Duodenal mucosa (tissue), 2 donors: ENCODE data around the gene BMP2K.

Source experiments
- H3K27ac ChIP-seq: one replicate; pipeline ENCODE4 v1.7.0; 2013; ENCODE audit warnings: low read depth, low read length
- H3K27me3 ChIP-seq, 2 donors: one replicate each; pipeline ENCODE4 v1.7.0; 2013; ENCODE audit warnings: low read length in 2 of 2, control low read depth in 1 of 2; ENCODE audit not compliant: insufficient read depth in 2 of 2, control insufficient read depth in 1 of 2
- H3K36me3 ChIP-seq, 2 donors: one replicate each; pipeline ENCODE4 v1.7.0; 2013; ENCODE audit warnings: low read length in 2 of 2, control low read depth in 1 of 2; ENCODE audit not compliant: insufficient read depth in 2 of 2, control insufficient read depth in 1 of 2
- H3K4me1 ChIP-seq, 2 donors: one replicate each; pipeline ENCODE4 v1.7.0; 2013; ENCODE audit warnings: low read length in 2 of 2, control low read depth in 1 of 2; ENCODE audit not compliant: insufficient read depth in 2 of 2, control insufficient read depth in 1 of 2
- H3K4me3 ChIP-seq, 2 donors: one replicate each; pipeline ENCODE4 v1.7.0; 2013; ENCODE audit warnings: low read length in 2 of 2, low read depth in 1 of 2
- H3K9ac ChIP-seq, 2 donors: one replicate each; pipeline ENCODE4 v1.7.0; 2013; ENCODE audit warnings: low read length in 2 of 2, low read depth in 1 of 2
- H3K9me3 ChIP-seq, 2 donors: one replicate each; pipeline ENCODE4 v1.7.0; 2013; ENCODE audit warnings: low read length in 2 of 2, control low read depth in 1 of 2; ENCODE audit not compliant: control insufficient read depth in 1 of 2

BMP2K gene

DNA sequence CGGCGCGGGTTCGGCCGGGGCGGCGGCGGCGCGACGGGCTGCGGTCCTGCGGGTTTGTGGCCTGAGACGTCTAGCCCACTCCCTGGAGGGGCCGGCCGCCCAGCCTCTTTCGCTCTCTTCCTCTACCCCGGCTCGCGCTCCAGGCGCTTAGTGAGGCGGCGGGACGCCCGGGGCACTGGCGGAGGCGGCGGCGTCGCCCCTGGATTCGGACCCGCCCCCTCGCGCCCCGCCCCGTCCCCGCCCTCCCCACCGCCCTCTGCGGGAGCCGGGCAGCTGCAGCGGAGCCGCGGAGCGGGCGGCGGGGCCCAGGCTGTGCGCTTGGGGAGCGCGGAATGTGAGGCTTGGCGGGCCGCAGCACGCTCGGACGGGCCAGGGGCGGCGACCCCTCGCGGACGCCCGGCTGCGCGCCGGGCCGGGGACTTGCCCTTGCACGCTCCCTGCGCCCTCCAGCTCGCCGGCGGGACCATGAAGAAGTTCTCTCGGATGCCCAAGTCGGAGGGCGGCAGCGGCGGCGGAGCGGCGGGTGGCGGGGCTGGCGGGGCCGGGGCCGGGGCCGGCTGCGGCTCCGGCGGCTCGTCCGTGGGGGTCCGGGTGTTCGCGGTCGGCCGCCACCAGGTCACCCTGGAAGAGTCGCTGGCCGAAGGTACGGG lies at the start of gene BMP2K:
Gene BMP2K, plus strand, starts transcription at position 272 of the 650 bp plus-strand sequence. Its CDS starts 194 bp downstream, at position 466.
- H3K4me1 ChIP-seq, result peaks cover 3 to 9% of the 10 kb centered on the region in 2 donors
- no peaks in the 10 kb centered on the region for H3K36me3 ChIP-seq
- peak within 1 kb of the TSS; percentile 94 for H3K27ac ChIP-seq
- H3K27me3 ChIP-seq, result no peaks in the 10 kb centered on the region
- H3K9ac ChIP-seq, result peak within 1 kb of the TSS; percentile 95 to 100
- peak within 1 kb of the TSS; percentile 95 to 98 for H3K4me3 ChIP-seq
- no peaks in the 10 kb centered on the region for H3K9me3 ChIP-seq

- Histone ChIP-seq H3K4me3 (no peak overlapping the region), H3K9ac (no peak overlapping the region), H3K36me3 (no peaks in the 10 kb centered on the region), H3K27me3 (no peaks in the 10 kb centered on the region), H3K9me3 (no peaks in the 10 kb centered on the region), H3K4me1 (peaks cover 0 to 3% of the 10 kb centered on the region in 2 donors), H3K27ac (no peak overlapping the region)
Observed at GRCh38 chr4:78726546-78726945, 49.6 kb upstream of the BMP2K start.

DNA sequence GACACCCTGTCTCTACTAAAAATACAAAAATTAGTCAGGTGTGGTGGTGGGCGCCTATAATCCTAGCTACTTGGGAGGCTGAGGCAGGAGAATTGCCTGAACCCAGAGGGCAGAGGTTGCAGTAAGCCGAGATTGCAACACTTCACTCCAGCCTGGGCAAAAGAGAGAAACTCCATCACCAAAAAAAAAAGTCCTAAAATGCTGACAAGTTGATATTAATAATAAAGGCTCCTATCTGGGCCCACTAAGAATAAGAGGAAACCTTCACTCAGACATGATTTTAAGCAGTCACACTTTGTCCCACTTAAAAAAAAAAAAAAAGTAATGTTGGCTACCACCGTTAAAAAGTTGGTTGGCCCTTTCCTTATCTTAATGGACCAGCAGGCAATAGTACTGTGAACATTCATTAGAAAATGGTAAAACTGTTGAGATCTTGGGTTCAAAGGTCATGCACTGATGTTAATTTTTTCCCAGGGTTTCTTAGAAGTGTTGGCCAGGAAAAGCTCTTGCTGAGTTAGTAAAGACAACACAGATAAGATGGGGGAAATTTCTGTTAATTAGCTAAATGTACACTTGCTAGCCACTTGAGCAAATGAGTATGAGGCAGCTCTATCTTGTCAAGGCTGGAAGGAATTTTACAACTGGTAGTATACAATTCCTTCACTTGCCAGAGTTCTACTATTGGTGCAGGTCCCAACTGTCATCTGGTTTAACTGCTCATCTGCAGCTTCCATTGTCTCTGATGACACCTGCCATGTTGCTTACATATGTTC lies 43.6 kb upstream of the BMP2K start:
- Histone ChIP-seq H3K4me3 (no peak overlapping the region), H3K27ac (no peak overlapping the region), H3K9me3 (no peaks in the 10 kb centered on the region), H3K4me1 (peaks cover 0 to 5% of the 10 kb centered on the region in 2 donors), H3K9ac (no peak overlapping the region), H3K27me3 (no peaks in the 10 kb centered on the region), H3K36me3 (no peaks in the 10 kb centered on the region)

DNA sequence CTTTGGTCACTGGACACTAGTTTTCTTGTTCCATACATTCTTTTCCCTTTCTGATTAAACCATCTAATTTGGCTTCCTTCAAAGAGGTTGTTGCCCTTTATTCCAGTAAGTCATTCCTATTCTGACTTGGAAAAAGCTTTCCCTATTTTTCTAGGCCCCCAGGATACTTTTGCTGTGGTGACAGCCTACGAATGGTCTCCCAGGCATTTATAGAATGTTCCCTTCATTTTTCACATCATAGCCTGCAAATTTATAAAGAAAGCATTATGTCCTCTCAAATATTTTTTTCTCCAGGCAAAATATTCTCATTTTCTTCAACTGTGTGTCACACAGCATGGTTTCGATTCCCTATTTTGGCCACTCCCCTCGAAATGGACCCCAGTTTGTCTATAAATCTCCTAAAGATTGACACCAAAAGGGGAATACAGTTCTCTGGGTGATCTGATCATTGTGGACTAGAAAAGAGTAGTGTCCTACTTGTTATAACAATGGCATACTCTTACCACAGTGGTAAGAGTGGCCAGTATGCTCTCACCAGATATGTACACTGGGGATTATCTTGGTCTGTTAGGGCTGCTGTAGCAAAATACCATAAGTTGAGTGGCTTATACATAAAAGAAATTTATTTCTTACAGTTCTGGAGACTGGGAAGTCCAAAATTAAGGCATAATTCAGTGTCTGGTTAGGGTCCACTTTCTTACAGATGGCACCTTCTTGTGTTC lies 41.5 kb upstream of the BMP2K start:
- Histone ChIP-seq H3K9me3 (no peaks in the 10 kb centered on the region), H3K27ac (no peak overlapping the region), H3K27me3 (no peaks in the 10 kb centered on the region), H3K9ac (no peak overlapping the region), H3K36me3 (no peaks in the 10 kb centered on the region), H3K4me1 (peaks cover 0 to 5% of the 10 kb centered on the region in 2 donors), H3K4me3 (no peak overlapping the region)

DNA sequence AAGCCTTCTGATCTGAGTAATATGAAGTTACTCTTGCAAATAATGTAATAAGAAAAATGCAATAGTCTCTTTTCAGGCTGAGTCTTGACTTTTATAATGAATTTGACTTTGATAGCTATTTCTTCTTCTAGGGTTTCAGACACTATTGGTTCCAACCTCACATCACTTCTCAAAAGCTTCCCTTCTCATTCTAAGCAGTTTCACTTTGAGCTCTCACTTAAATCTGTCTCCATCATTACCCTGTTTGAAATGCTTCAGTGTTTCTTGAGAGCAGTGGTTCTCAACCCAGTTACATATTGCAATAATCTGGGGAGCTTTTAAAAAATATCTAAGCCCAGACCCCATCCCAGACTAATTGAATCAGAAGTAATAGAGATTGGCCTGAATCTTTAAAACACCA lies 40.5 kb upstream of the BMP2K start:
- H3K27ac ChIP-seq, result no peak overlapping the region

GRCh38 chr4:78737035-78737434 lies 39.1 kb upstream of the BMP2K start:
- no peaks in the 10 kb centered on the region for H3K9me3 ChIP-seq
- H3K27ac ChIP-seq, result no peak overlapping the region
- peaks cover 0 to 5% of the 10 kb centered on the region in 2 donors for H3K4me1 ChIP-seq
- no peaks in the 10 kb centered on the region for H3K27me3 ChIP-seq
- H3K36me3 ChIP-seq, result no peaks in the 10 kb centered on the region
- H3K9ac ChIP-seq, result no peak overlapping the region
- no peak overlapping the region for H3K4me3 ChIP-seq

More for the DNA sequence above, 40.5 kb upstream of the BMP2K start:
- no peak overlapping the region for H3K9ac ChIP-seq
- H3K4me3 ChIP-seq, result no peak overlapping the region
- H3K27me3 ChIP-seq, result no peaks in the 10 kb centered on the region
- H3K4me1 ChIP-seq, result peaks cover 0 to 5% of the 10 kb centered on the region in 2 donors
- H3K36me3 ChIP-seq, result no peaks in the 10 kb centered on the region
- no peaks in the 10 kb centered on the region for H3K9me3 ChIP-seq

- no peaks in the 10 kb centered on the region for H3K9me3 ChIP-seq
- no peaks in the 10 kb centered on the region for H3K36me3 ChIP-seq
- no peaks in the 10 kb centered on the region for H3K4me1 ChIP-seq
- no peak overlapping the region for H3K4me3 ChIP-seq
- no peak overlapping the region for H3K27ac ChIP-seq
- no peaks in the 10 kb centered on the region for H3K27me3 ChIP-seq
- H3K9ac ChIP-seq, result no peak overlapping the region
Observed at GRCh38 chr4:78737973-78738372, 38.2 kb upstream of the BMP2K start.

- no peak overlapping the region for H3K27ac ChIP-seq
Observed at GRCh38 chr4:78742300-78742699, 33.9 kb upstream of the BMP2K start.

DNA sequence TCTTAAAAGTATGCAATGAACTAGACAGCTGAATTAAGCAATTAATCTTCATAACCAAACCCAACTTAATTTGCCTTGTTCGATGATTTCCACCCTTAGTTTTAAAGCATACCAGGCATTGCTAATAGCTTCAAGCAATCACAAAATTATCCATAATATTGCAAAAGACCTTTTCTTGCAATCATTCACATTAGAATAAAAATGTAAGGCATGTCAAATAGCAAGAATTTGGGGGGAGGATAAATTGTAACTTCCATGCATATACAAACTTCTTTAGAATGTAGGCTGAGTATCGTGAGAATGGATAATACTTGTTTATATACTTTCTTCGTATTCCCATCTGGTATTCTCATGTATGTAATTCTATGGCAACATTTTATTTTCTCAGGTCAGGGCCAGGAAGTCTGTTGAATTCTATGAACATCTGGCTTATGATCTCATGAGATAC lies 28.7 kb upstream of the BMP2K start:
- Histone ChIP-seq H3K27me3 (no peaks in the 10 kb centered on the region), H3K9me3 (no peaks in the 10 kb centered on the region), H3K4me3 (no peak overlapping the region), H3K9ac (no peak overlapping the region), H3K27ac (no peak overlapping the region), H3K36me3 (no peaks in the 10 kb centered on the region), H3K4me1 (peaks cover 4 to 6% of the 10 kb centered on the region in 2 donors)

More at GRCh38 chr4:78742300-78742699, 33.9 kb upstream of the BMP2K start:
- Histone ChIP-seq H3K4me3 (no peak overlapping the region), H3K27me3 (no peaks in the 10 kb centered on the region), H3K4me1 (no peaks in the 10 kb centered on the region), H3K9me3 (no peaks in the 10 kb centered on the region), H3K36me3 (no peaks in the 10 kb centered on the region), H3K9ac (no peak overlapping the region)

- Histone ChIP-seq H3K36me3 (no peaks in the 10 kb centered on the region), H3K9ac (no peak overlapping the region), H3K9me3 (no peaks in the 10 kb centered on the region), H3K4me3 (no peak overlapping the region), H3K27me3 (no peaks in the 10 kb centered on the region), H3K4me1 (peaks cover 4 to 6% of the 10 kb centered on the region in 2 donors), H3K27ac (no peak overlapping the region)
Observed at GRCh38 chr4:78748381-78748780, 27.8 kb upstream of the BMP2K start.
